HG03060 (cell line): ENCODE results near the gene NOS1.

Source experiments
- ATAC-seq: cut with Tn5 transposase; IDR thresholded peaks from one replicate; pipeline ENCODE4 v1.9.1; 2021; ENCODE audit warnings: low read depth, moderate number of reproducible peaks; ENCODE audit not compliant: unreplicated experiment

The NOS1 gene

GRCh38 chr12:117365049-117365616 lies 3.7 kb upstream of the NOS1 start:
- no peak for ATAC-seq

- no peak for ATAC-seq
Measured at GRCh38 chr12:117363953-117364486, 2.6 kb upstream of the NOS1 start.

GRCh38 chr12:117363056-117363662 lies 1.7 kb upstream of the NOS1 start:
- ATAC-seq = no peak

- ATAC-seq = no peak
Measured at GRCh38 chr12:117362391-117362790, 965 bp upstream of the NOS1 start.

GRCh38 chr12:117361905-117362304 lies 479 bp upstream of the NOS1 start:
- no peak for ATAC-seq

- ATAC-seq = no peak
Measured at GRCh38 chr12:117360551-117361346, 677 bp downstream of the NOS1 start.

- no peak for ATAC-seq
Measured at GRCh38 chr12:117360222-117360550, 1.2 kb downstream of the NOS1 start.

- no peak for ATAC-seq
Measured at GRCh38 chr12:117359029-117359845, 2.2 kb downstream of the NOS1 start.

GRCh38 chr12:117356048-117356447 lies 5.4 kb downstream of the NOS1 start:
- no peak for ATAC-seq

- no peak for ATAC-seq
Measured at GRCh38 chr12:117352883-117353282, 8.5 kb downstream of the NOS1 start.

GRCh38 chr12:117352206-117352605 lies 9.2 kb downstream of the NOS1 start:
- no peak for ATAC-seq

GRCh38 chr12:117350140-117350539 lies 11.3 kb downstream of the NOS1 start:
- ATAC-seq = no peak

- no peak for ATAC-seq
Measured at GRCh38 chr12:117347588-117347987, 13.8 kb downstream of the NOS1 start.

GRCh38 chr12:117344716-117345115 lies 16.7 kb downstream of the NOS1 start:
- ATAC-seq = no peak

- no peak for ATAC-seq
Measured at GRCh38 chr12:117343849-117344248, 17.6 kb downstream of the NOS1 start.

- no peak for ATAC-seq
Measured at GRCh38 chr12:117343296-117343695, 18.1 kb downstream of the NOS1 start.

GRCh38 chr12:117342682-117343081 lies 18.7 kb downstream of the NOS1 start:
- ATAC-seq = no peak

- ATAC-seq = no peak
Measured at GRCh38 chr12:117342247-117342646, 19.2 kb downstream of the NOS1 start.

- no peak for ATAC-seq
Measured at GRCh38 chr12:117339104-117339503, 22.3 kb downstream of the NOS1 start.

GRCh38 chr12:117334855-117335587 lies 26.4 kb downstream of the NOS1 start:
- ATAC-seq = no peak
